Measurements from ENCODE around the gene RAB34.

The RAB34 gene

DNA sequence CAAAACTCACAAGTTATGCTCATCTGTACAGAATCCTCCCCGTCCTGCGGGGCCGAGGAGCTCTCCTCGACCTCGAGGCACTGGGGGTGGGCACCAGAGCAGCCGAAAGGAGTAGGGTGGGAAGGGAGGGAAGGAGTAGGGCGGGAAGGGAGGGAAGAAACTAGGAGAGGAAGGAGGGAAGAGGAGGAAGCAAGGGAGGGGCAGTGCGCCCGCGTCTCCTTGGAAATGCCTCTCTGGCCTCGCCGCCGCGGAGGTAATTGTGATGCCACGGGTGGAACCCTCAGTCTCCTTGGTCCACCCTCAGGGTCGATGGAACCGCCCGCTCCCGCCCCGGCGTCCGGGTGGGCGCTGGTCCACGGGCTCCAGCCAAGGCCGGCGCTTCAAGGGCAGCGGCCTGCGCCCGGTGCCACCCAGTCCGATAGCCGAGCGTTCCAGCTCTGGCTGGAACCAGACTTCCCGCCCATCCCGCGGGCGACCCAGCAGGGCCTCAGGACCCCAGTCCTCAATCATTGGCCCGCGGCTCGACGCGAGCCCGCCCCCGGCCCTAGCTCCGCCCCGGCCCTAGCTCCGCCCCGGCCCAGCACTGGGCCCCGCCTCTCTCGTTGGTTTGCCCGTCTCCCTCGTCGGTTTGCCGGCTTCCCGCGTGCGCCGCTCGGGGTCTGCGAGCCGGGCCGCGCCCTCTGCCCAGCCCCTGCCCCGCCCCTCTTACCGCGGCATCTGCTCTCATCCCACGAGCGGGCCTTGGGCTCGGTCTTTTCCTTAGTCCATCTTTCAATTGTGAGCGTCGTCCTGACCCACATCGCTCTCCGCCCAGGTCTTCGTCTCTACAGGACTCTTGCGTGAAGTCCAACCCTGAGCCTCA is 6.6 kb downstream of the RAB34 start:
- DNase-seq: peak; percentile 83

DNA sequence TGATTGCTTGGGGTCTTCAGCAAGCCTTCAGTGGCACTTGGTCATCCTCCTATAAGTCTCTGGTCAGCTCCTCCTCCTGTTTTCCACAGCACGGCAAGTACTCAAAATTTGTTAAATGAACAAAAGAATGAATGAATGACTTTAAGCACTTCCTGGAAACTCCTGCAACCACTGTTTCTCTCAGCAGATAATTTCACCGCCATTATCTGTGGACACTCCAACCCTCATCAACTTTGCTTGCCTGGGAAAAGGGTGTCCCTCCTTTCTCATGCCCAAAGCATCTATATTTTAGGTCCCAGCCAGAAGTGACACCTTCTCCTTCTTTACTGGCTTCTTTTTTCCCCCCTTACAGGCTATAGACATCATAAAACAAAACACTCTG is 10.3 kb downstream of the RAB34 start:
- DNase-seq: no peak

DNA sequence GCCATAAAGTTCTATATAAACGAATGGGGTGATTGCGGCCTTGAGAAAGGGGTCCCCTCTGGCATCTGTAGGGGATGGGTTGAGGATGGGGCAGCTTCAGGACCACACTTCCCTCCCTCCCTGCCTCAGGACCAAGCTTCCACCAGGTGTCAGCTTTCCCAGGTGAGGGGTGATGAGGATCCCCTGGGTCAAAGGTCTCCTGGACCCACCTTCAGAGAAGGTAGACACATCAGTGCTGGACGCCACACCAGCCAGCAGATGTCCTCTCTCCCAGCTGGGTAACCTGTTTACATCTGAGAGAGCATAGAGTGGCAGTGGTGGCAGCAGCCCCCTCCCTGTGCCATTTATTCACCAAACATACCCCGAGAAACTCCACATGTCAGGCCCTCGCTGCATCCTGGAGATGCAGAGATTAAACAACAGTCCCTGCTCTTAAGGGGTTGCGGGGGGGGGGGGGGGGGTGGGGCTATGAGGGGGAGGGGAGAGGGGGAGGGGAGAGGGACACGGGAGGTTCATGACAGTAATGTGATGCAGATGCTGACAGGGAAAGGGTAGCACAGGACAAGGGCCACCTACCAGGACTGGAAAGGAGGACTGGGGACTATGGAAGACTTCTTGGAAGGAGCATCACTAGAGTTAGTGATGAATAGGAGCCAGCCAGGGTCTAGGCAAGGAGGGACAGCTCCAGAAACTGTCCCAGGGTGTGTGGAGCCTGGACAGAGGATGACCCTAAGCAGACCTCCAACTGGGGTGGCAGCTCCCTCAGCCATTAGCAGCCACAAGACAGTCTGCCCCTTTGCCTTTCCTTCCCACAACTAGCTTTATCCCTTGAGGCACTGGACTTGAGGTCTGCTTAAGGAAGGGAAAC is 11.0 kb downstream of the RAB34 start:
- DNase-seq: no peak

DNA sequence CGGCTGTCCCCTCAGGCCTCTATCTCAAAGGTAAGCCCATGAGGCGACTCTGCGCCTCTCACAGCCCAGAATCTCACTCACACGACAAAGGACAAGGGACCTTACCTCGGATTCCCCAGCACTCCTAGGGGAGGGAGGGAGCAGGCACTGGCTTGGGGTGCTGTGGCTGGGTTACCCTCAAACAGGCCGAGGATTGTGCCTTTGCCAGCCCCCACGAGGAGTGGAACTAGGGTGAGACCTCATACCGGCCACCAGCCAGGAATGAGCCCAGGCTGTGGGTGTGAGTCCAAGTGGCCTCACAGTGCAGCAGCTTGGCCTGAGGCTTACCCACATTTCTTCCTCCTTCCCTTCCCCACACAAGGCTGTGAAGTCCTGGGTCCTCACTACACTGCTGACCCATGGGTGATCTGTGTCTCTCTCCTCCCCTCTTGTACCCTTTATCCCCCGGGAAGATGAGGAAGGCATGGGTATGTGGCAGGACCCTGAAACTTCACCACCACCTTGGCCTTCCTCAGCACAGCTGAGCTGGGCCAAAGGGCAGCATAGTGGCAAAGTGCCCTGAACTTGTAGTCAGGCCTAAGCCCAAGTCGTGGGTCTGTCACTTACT is 11.8 kb downstream of the RAB34 start:
- DNase-seq: no peak

DNA sequence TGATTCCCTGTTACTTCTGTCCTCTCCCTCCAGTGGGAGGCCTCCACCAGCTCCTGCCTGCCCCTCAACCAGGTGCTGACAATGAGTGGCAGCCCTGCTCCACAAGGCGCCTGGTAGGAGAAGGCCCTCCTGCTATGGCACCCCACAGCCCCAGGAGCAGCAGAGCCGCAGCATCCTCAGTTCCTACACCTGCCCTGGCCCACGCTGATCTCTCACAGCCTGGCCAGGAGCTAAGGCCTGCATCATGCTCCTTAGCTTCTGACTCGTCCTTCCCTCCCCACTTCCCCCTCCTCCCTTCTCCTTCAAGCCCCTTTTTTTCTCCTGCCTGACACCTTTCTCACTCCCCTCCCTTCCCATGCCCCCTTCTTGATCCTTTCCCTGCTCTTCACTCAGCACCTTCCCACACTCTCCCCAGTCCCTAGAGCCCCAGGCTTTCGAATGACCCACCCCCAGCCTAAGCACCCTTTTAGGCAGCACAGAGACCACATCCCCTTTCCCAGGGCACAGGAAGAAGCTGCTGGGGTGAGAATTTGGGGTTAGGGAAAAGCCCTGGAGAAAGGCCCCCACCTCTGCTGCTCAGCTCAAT is 12.5 kb downstream of the RAB34 start:
- DNase-seq: no peak

DNA sequence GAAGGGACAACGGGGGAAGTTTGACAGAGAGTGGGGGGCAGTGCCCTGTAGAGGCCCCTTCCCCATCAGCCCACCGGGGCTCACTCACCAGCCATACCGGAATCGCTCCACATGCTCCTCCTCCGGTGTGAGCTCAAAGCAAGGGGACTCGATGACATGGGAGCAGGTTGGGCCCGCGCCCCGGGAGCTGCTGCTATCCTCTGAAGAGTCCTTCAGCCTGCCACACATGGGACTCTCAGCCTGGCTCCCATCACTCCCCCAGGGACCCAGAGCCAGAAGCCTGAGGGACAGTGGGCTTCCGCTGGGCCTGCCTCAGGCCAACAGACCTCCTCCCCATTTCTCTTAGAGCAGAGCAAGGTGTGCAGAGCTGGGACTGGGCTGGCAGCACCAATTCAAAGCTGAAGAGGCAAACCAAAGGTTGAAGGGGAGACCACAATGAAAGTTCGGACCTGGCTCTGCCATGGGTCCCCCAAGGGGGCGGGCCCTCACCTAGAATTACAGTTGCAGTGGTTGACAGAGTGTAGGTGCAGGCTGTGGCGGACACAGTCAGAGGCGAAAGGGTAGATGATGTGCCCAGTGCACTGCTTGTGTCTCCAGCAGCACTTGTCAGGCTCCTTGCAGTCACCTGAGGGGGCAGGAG is 13.3 kb downstream of the RAB34 start:
- no peak for DNase-seq

DNA sequence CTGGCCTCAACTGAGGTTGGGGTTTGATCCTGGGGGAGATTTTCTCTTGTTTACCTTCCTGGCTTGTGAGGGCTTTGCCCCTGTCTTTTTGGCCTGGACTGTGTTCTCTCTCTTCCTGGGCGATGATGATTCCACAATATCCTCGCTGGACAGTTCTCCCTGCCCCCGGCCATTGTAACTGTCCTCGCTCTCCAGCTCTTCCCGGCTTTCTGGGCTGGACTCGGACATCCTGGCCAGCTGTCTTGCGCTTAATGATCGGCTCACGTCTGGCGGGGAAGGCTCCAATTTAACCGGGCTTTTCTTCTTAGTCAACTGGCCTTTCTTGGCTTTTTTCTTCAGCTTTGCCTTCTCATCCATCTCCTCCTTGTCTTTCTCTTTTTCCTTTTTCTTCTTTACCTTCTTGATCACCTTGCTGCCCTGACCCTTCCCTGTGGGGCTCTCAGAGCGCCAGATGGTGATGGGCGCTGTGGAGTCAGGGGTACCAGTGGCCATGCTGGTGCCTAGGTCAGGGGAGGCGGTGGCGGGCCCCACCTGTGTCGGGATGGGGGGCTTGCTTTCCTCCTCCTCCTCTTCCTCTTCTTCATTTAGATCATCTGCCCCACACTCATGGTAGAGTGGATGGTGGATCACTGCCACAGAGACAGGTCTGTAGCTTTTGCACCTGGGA is 14.0 kb downstream of the RAB34 start:
- DNase-seq: no peak

DNA sequence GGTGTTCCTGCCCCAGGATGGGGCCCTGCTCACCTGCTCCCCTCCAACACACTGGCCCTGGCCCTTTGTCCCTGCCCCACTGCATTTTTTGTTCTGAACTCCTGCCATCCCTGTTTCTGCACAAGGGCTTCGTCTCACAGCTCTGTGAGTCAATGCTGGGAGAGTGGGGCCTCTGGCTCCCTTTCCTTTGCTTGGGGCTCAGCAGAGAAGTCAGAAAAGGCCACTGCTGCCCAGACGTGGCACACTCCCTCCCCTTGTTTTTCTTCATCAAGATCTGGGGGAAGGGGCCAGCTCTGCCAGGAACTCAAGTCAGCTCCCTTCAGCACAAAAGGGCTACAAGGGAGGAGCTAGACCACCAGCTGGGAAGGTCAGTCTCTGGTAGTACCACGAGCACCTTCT is 14.9 kb downstream of the RAB34 start:
- DNase-seq: no peak

DNA sequence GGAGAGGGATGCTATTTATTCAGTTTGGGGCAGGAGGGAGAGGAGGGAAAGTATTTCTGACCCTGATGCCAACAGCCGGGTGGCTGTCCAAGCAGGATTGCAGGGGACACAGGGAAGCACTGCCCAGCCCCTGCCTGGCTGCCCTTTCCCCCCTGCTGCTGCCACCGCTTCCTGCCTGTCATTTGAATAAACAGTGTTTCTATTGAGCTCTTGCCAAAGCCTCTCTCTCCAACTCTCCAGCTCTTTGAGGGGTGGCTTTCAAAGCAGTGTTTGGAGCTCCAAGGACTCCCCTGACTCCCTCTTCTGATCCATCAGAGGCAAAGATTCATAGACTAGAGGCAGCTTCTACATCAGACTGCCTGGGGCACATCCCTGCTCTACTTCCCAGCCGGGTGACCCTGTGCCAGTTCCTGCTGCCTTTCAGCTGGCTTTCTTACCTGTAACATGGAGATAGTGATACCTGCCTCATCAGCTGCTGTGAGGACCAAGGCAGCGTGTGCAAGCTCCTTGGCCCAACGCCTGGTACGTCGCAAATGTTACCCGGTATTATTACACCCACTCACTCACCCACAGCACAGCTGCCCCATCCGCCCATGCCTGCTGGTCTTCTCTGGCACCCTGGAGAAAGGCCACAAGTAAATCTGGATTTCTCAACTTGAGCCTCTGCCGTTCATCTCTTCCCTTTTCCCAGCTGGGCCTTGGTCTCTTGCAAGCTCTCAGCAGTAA is 15.5 kb downstream of the RAB34 start:
- DNase-seq: no peak

DNA sequence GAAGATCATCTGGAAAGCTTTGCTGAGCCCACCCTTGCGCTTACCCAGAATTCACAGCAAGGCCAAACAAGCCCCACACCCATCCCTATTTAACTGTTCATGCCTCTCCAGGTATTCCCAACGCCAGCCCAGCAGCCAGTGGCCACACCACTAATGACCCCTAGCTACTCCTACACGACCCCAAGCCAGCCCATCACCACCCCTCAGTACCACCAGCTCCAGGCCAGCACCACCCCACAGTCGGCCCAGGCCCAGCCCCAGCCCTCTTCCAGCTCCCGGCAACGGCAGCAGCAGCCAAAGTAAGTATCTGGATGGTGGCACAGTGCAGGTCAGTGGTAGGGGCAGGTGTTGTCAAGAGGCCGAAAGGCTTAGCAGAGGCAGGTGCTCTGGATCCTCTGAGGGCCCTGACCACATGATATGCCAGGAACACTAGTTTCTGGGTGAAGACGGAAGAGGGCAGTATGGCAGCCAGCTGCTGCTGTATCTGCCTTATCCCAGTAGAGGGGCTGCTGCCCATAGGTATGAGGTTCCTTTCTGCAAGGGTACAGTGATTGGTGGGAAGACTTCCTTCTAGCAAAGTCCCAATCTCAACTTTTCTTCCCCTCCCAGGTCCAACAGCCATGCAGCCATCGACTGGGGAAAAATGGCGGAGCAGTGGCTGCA is 16.7 kb downstream of the RAB34 start:
- DNase-seq: no peak

DNA sequence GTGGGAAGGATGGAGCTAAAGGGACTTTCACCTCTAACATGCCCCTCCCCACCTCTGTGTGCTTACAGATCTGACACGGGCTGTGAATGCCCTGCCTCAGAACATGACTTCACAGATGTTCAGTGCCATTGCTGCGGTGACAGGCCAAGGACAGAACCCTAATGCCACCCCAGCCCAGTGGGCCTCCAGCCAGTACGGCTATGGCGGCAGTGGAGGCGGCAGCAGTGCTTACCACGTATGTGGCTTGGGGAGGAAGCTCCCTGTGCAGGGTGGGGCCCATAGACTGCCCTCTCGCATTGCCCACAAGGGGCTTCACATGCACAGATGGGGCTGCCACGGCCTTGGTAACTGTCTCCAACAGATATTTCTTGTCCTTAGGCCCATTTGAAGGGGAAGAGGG is 17.4 kb downstream of the RAB34 start:
- no peak for DNase-seq

DNA sequence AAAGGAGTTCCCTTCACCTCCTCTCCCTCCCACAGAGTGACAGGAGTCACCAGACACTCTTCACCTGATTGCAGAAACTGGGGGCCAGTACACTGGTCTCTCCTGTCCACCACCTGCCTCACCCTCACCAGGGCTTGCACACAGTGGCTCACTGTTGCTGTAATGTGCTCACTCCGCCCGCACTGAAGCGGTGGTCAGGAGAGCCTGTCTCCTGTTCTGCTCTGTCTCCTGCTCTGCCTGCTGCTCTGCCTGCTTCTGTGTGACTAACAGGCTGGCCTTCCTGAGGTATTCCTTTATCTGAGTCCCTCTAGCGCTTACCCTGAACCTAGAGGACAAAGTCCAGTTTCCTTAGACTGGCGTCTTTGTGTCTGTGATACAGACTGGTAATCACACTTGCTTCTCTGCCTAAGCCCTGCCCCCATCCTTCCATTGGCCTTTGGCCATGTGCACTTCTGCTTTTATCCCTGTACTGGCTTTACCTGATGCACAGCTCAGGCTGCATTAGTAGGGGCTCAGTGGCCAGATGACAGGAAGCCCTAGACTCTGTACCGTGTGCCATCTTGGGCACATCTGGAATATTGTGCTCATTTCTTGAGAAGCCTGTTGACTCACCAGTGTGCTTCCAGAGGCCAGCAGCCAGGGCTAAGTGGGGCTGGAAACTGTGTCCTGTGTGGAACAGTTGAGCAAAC is 19.3 kb downstream of the RAB34 start:
- DNase-seq: no peak

DNA sequence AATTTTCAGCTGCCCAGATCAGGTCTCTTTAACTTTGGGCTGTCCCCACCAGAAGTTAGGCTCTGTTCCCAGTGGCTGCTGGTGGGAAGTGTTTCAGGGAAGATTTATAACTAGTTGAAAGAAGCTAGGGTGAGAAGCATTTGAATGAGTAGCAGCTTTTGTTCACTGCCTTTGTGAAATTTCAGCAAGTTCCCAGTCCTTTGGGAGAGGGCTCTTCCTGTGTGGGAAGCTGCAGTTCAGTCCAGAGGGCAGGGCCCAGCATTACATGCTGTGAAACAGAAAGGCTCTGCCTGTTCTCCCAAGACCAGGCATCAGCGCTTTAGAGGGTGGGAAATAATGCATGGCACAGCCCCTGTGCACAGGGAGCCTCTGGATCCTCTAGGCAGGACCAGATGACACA is 23.8 kb downstream of the RAB34 start:
- no peak for DNase-seq

DNA sequence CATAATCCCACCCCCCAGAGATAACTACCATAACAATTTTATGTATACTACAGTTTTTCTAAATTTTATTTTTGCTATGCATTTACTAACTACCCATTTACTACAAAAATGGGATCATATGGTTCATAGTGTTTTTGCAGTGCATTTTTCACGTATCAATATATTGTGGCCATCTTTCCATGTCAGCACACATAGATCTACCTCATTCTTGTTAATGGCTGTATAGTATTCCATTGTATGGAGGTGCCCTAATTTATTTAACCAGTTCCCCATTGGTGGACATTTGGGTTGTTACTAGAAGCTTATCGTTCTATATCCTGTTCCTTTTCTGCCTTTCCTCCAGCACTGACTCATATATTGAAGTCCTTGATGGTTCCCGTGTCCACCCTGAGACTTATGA is 28.7 kb downstream of the RAB34 start:
- no peak for DNase-seq

DNA sequence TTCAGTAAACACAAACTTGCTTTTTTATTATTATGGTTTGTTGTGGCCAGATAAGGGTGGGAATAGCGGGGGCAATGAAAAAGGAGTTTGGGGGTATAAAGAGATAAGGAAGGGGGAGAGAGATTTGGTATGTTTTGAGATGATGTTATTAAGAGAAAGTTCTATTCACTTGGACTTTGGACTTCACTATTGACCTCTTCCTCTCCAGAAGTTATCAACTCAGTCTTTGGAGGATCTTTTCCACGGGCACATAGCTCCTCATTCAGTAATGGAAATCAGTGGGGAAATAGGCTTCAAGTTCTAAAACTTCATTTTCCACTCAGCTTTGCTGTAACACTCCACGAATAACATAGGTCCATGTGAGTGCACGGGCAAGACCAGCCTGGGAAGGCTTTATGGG is 29.2 kb downstream of the RAB34 start:
- no peak for DNase-seq

DNA sequence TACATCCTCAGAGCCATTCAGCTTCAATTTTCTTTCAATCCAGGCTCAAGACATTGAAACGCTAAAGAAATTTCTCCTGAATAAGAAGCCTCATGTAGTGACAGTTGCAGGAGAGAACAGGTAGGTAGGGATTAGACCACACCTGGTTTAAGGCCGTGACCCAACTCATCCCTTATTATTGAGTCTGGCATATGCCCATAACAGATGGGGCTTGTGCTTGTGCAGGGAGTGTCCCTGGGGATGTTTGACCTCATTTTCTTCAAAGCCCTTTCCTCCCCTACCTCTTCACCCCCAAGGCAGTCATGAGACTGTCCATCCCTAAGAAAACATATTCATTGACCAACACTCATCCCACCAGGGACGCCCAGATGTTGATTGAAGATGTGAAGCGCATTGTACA is 31.4 kb downstream of the RAB34 start:
- no peak for DNase-seq

DNA sequence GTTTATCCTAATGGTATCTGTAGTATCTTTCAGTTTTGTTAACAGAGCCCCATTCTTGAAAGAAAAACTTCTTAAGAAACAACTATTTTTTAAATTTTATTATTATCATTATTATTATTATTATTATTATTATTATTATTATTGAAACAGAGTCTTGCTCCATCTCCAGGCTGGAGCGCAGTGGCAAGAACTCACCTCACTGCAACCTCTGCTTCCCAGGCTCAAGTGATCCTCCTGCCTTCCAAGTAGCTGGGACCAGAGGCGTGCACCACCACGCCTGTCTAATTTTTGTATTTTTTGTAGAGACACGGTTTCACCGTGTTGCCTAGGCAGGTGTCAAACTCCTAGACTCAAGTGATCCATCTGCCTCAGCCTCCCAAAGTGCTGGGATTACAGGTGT is 32.3 kb downstream of the RAB34 start:
- no peak for DNase-seq

DNA sequence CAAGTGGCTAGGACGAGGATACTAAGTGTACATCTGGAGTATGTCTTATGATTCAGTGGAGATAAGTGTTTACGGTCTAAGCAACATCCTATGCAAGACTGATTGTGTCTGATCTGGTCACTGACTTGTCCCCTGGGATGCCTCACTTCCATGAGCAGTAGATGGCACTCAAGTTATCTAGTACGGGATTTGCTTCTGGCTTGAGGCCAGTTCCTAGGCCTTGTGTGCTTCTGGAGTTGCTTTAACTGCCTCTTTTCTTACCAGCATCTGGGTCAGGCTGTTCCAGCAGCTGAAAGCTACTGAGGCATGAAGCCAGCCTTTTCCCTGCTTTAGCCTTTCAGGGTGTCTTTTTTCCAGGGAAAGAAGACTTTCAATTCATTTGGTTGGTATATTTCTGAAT is 32.7 kb downstream of the RAB34 start:
- no peak for DNase-seq

DNA sequence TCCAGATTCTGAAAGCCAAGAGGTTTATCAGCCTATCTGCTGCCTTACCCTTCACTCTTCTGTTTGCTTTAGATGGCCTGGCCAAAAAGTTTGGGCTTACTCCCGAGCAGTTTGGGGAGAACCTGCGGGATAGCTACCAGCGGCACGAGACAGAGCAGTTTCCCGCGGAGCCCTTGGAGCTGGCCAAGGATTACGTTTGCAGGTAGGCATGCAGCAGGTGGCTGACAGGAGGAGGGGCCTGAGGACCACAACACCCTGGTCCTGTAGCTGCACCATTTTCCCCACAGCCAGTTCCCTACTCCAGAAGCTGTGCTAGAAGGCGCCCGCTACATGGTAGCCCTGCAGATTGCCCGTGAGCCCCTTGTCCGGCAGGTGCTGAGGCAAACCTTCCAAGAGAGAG is 35.0 kb downstream of the RAB34 start:
- no peak for DNase-seq

DNA sequence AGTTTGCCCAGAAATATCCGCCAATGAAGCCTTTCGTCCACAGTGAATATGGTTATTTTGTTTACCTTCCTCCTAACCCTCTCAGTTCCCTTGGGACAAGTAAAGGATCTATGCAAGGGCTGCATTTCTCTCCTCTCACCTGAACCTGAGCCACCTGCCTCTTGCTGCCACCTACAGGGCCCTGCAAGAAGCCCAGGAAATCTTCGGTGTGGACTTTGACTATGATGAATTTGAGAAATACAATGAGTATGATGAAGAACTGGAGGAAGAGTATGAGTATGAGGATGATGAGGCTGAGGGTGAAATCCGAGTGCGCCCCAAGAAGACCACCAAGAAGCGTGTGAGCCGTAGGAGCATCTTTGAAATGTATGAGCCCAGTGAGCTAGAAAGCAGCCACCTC is 41.7 kb downstream of the RAB34 start:
- DNase-seq: no peak
